Smooth muscle cell (in vitro differentiated cells): Measurements from ENCODE around the gene TMEM82. TPM values are rescaled to one million over a fixed set of nuclear protein-coding genes. Genes with fewer than 3 reads are reported as not detected.

Source experiments
- DNase-seq: peaks from one replicate; lab custom pipeline; 2025; ENCODE audit not compliant: unreplicated experiment; lab: John Stamatoyannopoulos, UW
- H2AFZ ChIP-seq: fragments of 200-600 bp; sonication (generic); 2 replicates; pipeline ENCODE4 v1.6.0; 2016; ENCODE audit warnings: antibody characterized with exemption, low read depth, mild to moderate bottlenecking
- H3F3A ChIP-seq: fragments of 200-600 bp; sonication (generic); 2 replicates; pipeline ENCODE4 v1.6.0; 2017; ENCODE audit warnings: antibody characterized with exemption, low read depth
- H3K27ac ChIP-seq: fragments of 200-600 bp; sonication (generic); 2 replicates; pipeline ENCODE4 v1.5.1; 2016; ENCODE audit warnings: low read depth, mild to moderate bottlenecking
- H3K27me3 ChIP-seq: fragments of 200-600 bp; sonication (generic); 2 replicates; pipeline ENCODE4 v1.6.1; 2016; ENCODE audit warnings: low read depth, mild to moderate bottlenecking
- H3K36me3 ChIP-seq: fragments of 200-600 bp; sonication (generic); 2 replicates; pipeline ENCODE4 v1.5.1; 2016; ENCODE audit warnings: low read depth
- H3K4me1 ChIP-seq: fragments of 200-600 bp; sonication (generic); 2 replicates; pipeline ENCODE4 v1.5.1; 2016; ENCODE audit warnings: low read depth
- H3K4me2 ChIP-seq: fragments of 200-600 bp; sonication (generic); 2 replicates; pipeline ENCODE4 v1.6.0; 2016; ENCODE audit warnings: mild to moderate bottlenecking
- H3K4me3 ChIP-seq: fragments of 200-600 bp; sonication (generic); 2 replicates; pipeline ENCODE4 v1.5.1; 2016; ENCODE audit warnings: mild to moderate bottlenecking
- H3K79me2 ChIP-seq: fragments of 200-600 bp; sonication (generic); 2 replicates; pipeline ENCODE4 v1.6.0; 2016; ENCODE audit warnings: low read depth, mild to moderate bottlenecking
- H3K9ac ChIP-seq: fragments of 200-600 bp; sonication (generic); 2 replicates; pipeline ENCODE4 v1.6.0; 2016; ENCODE audit warnings: low read depth
- H3K9me3 ChIP-seq: fragments of 200-600 bp; sonication (generic); replicated peaks from 2 replicates; pipeline ENCODE4 v1.5.1; 2016; ENCODE audit warnings: low read depth
- H4K20me1 ChIP-seq: fragments of 200-600 bp; sonication (generic); 2 replicates; pipeline ENCODE4 v1.6.0; 2016; ENCODE audit warnings: low read depth
- WGBS: methylation state at CpG from one replicate; pipeline ENCODE4 v1.1.7; 2016; ENCODE audit warnings: low lambda C conversion rate; 5-methylcytosine and 5-hydroxymethylcytosine counted together
- polyA plus RNA-seq: library from polyadenylated mRNA; unstranded; fragments of >200 nt; fragmentation: Nextera tagmentation; extraction: Ambion mirVana; gene quantifications from 2 replicates; pipeline ENCODE4 v1.2.1, GENCODE V29; 2016
- total RNA-seq: library from RNA; depleted of rRNA; stranded (reverse); fragments of >200 nt; gene quantifications from 2 replicates; pipeline ENCODE4 v1.2.3, GENCODE V29; 2014
- TF ChIP-seq, protein P1 (sequence below): fragments of 200-600 bp; sonication (generic); IDR thresholded peaks from 2 replicates; pipeline ENCODE4 v1.5.1; 2017; ENCODE audit warnings: borderline replicate concordance, mild to moderate bottlenecking, antibody characterized with exemption; ENCODE audit not compliant: insufficient read depth, poor library complexity, severe bottlenecking

Gene TMEM82
- total and polyA plus RNA-seq, 2 experiments from 2014 or later, result not detected

DNA sequence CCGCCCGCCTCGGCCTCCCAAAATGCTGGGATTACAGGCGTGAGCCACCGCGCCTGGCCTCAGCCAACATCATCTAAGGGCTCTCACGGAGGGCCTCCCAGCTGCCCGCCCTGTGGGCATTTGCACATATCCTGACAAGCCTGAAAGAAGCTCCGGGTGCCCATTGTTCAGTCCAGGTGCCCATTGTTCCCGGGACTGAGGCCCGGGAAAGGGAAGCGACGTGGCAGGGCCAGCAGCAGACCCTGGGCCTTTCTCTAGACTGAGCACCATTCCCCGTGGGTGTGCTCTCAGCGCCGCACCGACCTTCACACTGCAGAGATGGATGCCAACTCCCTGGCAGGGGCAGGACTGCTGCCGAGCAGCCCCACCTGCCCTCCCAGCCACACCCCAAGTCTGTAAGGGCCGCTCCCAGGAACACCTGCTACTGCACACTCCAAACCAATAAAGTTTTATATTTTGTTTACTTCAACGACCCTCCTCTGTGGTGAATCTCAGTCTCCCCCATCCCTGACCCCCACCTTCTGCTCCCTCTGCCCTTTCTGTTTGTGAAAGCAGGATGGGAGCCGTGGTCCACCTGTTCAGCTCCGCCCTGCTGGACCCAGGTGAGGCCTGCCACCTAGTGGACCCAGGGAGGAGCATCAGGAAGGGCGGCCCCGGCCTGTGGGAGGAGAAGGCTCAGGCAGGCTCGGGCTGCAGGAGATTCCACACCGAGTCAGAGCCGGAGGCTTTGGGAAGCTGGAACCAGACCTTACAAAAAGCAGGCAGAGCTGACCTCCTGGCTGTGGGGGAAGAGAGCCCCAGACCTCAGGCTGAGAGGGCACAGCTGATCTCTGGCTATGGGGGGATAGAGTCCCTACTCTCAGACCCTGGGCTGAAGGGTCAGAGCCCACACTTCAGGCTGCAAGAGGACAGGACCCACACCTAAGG lies 1.1 kb upstream of the TMEM82 start:
- H3K9ac ChIP-seq, result no peak overlapping the region
- H3K27ac ChIP-seq, result no peak overlapping the region
- no peak overlapping the region for H2AFZ ChIP-seq
- no peaks in the 10 kb centered on the region for H3K36me3 ChIP-seq
- DNase-seq, result peak; percentile 13
- no peaks in the 10 kb centered on the region for H3F3A ChIP-seq
- TF ChIP-seq, protein P1, sequence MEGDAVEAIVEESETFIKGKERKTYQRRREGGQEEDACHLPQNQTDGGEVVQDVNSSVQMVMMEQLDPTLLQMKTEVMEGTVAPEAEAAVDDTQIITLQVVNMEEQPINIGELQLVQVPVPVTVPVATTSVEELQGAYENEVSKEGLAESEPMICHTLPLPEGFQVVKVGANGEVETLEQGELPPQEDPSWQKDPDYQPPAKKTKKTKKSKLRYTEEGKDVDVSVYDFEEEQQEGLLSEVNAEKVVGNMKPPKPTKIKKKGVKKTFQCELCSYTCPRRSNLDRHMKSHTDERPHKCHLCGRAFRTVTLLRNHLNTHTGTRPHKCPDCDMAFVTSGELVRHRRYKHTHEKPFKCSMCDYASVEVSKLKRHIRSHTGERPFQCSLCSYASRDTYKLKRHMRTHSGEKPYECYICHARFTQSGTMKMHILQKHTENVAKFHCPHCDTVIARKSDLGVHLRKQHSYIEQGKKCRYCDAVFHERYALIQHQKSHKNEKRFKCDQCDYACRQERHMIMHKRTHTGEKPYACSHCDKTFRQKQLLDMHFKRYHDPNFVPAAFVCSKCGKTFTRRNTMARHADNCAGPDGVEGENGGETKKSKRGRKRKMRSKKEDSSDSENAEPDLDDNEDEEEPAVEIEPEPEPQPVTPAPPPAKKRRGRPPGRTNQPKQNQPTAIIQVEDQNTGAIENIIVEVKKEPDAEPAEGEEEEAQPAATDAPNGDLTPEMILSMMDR, result peak; percentile 66
- no peaks in the 10 kb centered on the region for H3K9me3 ChIP-seq
- H4K20me1 ChIP-seq, result no peaks in the 10 kb centered on the region
- no peak overlapping the region for H3K4me2 ChIP-seq
- no peaks in the 10 kb centered on the region for H3K79me2 ChIP-seq
- peaks cover 8% of the 10 kb centered on the region for H3K4me1 ChIP-seq
- no peak overlapping the region for H3K4me3 ChIP-seq
- 61% methylated on average over 27 of the region's 27 CpGs for WGBS
- no peaks in the 10 kb centered on the region for H3K27me3 ChIP-seq

DNA sequence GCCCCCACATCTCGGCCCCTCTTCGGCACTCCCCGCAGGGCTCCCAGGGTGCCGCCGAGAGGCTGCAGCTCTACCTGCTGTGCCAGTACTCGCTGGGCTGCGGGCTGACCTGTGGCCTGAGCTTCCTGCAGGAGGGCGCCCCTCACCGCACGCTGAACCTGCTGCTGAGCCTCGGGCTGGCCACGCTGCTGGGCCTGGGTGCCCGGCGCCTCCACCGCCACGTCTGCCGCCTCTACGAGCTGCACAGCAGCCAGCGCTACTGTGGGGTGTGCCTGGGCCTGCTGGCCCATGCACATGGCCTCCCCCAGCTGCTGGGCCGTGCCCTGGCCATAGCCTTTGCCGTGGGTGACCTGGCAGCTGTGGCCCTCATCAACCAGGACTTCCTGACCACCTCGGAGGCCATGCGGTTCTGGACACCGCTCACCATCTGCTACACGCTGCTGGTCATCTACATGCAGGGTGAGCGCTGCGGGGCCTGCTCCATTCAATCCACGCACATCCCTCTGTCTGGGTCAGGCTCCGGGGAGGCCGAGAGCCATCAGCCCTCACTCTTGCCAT lies 1.9 kb downstream of the TMEM82 start:
- no peaks in the 10 kb centered on the region for H3K79me2 ChIP-seq
- 91% methylated on average over 30 of the region's 30 CpGs for WGBS

DNA sequence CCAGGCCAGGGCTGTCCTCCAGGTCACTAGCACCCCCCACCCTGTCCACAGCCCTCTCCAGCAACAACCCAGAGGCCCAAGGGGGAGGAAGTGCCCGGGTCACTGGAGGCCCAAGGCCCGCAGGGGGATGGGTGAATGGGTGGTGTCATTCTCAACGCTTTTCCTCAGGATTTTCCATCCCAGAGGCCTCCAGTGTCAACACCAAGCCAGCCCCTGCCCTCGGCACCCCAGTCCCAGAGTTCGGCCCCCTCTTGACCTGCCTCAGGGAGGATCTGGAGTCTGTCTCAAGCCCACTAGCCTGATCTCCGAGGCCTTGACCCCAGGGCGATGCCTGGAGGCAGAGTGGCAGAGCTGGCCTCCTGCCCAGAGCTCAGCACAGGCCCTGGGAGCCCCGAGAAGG lies 5.1 kb downstream of the TMEM82 start:
- Histone ChIP-seq H3K4me3 (no peak overlapping the region), H3F3A (no peaks in the 10 kb centered on the region), H3K9ac (no peak overlapping the region), H3K9me3 (no peaks in the 10 kb centered on the region), H3K4me2 (no peak overlapping the region), H4K20me1 (no peaks in the 10 kb centered on the region), H2AFZ (no peak overlapping the region), H3K36me3 (no peaks in the 10 kb centered on the region), H3K4me1 (peaks cover 4% of the 10 kb centered on the region), H3K79me2 (no peaks in the 10 kb centered on the region), H3K27ac (no peak overlapping the region), H3K27me3 (no peaks in the 10 kb centered on the region)
- WGBS, result 63% methylated on average over 8 of the region's 8 CpGs
- DNase-seq, result no peak
- TF ChIP-seq, protein P1, result no peak

More for the DNA sequence above, 1.9 kb downstream of the TMEM82 start:
- Histone ChIP-seq H3K4me3 (no peak overlapping the region), H3K27me3 (no peaks in the 10 kb centered on the region), H3K4me2 (no peak overlapping the region), H3K4me1 (peaks cover 8% of the 10 kb centered on the region), H3F3A (no peaks in the 10 kb centered on the region), H3K27ac (no peak overlapping the region), H3K36me3 (no peaks in the 10 kb centered on the region), H2AFZ (no peak overlapping the region), H4K20me1 (no peaks in the 10 kb centered on the region), H3K9ac (no peak overlapping the region), H3K9me3 (no peaks in the 10 kb centered on the region)
- DNase-seq, result no peak
- TF ChIP-seq, protein P1, result no peak
